OCI-LY7 (cell line): ENCODE measurements around the gene NES. TPM values are rescaled to one million over a fixed set of nuclear protein-coding genes. Genes with fewer than 3 reads are reported as not detected.
A peak's percentile ranks its signal among the peaks of the same experiment; 100 is the strongest.

Experiments
- BruUV-seq: library from RNA; stranded (reverse); fragments of 400-500 nt; replicated peaks from 2 replicates; lab custom pipeline; 2021; lab: Mats Ljungman, UMichigan
- CTCF ChIA-PET: fragments of 300-600 bp; sonication (Branson Sonifier 250); formaldehyde crosslinking; loops from one replicate; lab custom pipeline; 2022; ENCODE audit warnings: antibody characterized with exemption; ENCODE audit not compliant: unreplicated experiment; lab: Charles Lee
- POLR2A ChIA-PET: fragments of 300-600 bp; sonication (Branson Sonifier 250); formaldehyde crosslinking; loops from one replicate; lab custom pipeline; 2022; ENCODE audit warnings: antibody characterized with exemption; lab: Charles Lee
- DNase-seq: peaks from one replicate; pipeline ENCODE4 v3.0.0-alpha.2; 2015; ENCODE audit warnings: low spot score
- H2AFZ ChIP-seq: fragments of 200-600 bp; sonication (generic), shearing (Covaris generic); 2 replicates; pipeline ENCODE4 v1.6.1; 2014; ENCODE audit warnings: mild to moderate bottlenecking, antibody characterized with exemption, low read length, moderate library complexity
- H3K27ac ChIP-seq: fragments of 200-600 bp; sonication (generic); 2 replicates; pipeline ENCODE4 v1.5.1; 2014; ENCODE audit warnings: mixed run types, low read depth, mild to moderate bottlenecking, moderate library complexity, low read length, inconsistent platforms; ENCODE audit not compliant: poor library complexity, severe bottlenecking
- H3K36me3 ChIP-seq: fragments of 200-600 bp; sonication (generic); 2 replicates; pipeline ENCODE4 v1.6.1; 2014; ENCODE audit warnings: mild to moderate bottlenecking, antibody characterized with exemption, low read length, moderate library complexity, mixed read lengths; ENCODE audit not compliant: insufficient read depth
- H3K4me1 ChIP-seq: fragments of 200-600 bp; sonication (generic); 2 replicates; pipeline ENCODE4 v1.5.1; 2014; ENCODE audit warnings: mild to moderate bottlenecking, low read length; ENCODE audit not compliant: insufficient read depth, poor library complexity, severe bottlenecking
- H3K4me2 ChIP-seq: fragments of 200-600 bp; sonication (generic); 2 replicates; pipeline ENCODE4 v1.6.1; 2014; ENCODE audit warnings: mild to moderate bottlenecking, low read length
- H3K4me3 ChIP-seq: fragments of 200-600 bp; sonication (generic); 2 replicates; pipeline ENCODE4 v1.5.1; 2014; ENCODE audit warnings: mild to moderate bottlenecking, low read depth, low read length; ENCODE audit not compliant: poor library complexity, severe bottlenecking
- H3K79me2 ChIP-seq: fragments of 200-600 bp; sonication (generic); 2 replicates; pipeline ENCODE4 v1.6.1; 2016; ENCODE audit warnings: low read depth, mild to moderate bottlenecking, low read length, moderate library complexity, mixed read lengths; ENCODE audit not compliant: insufficient read depth
- H3K9me2 ChIP-seq: fragments of 200-600 bp; sonication (generic); 2 replicates; pipeline ENCODE4 v1.6.1; 2016; ENCODE audit warnings: mild to moderate bottlenecking, low read length, mixed read lengths; ENCODE audit not compliant: insufficient read depth
- H3K9me3 ChIP-seq: fragments of 200-600 bp; sonication (generic); 2 replicates; pipeline ENCODE4 v1.6.1; 2014; ENCODE audit warnings: mild to moderate bottlenecking, mixed run types, low read length, mixed read lengths
- H4K20me1 ChIP-seq: fragments of 200-600 bp; sonication (generic); 2 replicates; pipeline ENCODE4 v1.6.1; 2014; ENCODE audit warnings: mild to moderate bottlenecking, antibody characterized with exemption, low read length, moderate library complexity, mixed read lengths; ENCODE audit not compliant: insufficient read depth
- CTCF ChIP-seq: fragments of 200-600 bp; sonication (generic); conservative IDR thresholded peaks from 2 replicates; pipeline ENCODE4 v1.5.1; 2014; ENCODE audit warnings: mild to moderate bottlenecking, antibody characterized with exemption, low read length, moderate library complexity, mixed read lengths
- EZH2phosphoT487 ChIP-seq: fragments of 200-600 bp; sonication (generic); IDR thresholded peaks from 2 replicates; pipeline ENCODE4 v1.6.1; 2018; ENCODE audit warnings: low read depth, borderline replicate concordance, mild to moderate bottlenecking, mixed run types, antibody characterized with exemption, low read length, moderate library complexity, mixed read lengths
- intact Hi-C: fragments of 100-400 bp; cut with micrococcal nuclease; formaldehyde crosslinking; loops from one replicate; pipeline ENCODE4 v1.10.0; 2022; ENCODE audit not compliant: unreplicated experiment
- total RNA-seq, 2 experiments: library from RNA; depleted of rRNA in 1 of 2; stranded (reverse); fragments of >200 nt in 1 of 2; shearing (Covaris generic) in 1 of 2; gene quantifications; 2 replicates each; pipeline ENCODE4 v1.2.3, GENCODE V29; 2014 to 2022

The NES gene
- total RNA-seq, 2 experiments from 2014 or later, result not detected

GRCh38 chr1:156626079-156626438 is 51.1 kb downstream of the NES start:
- DNase-seq, result no peak
- TF ChIP-seq CTCF, result peak; percentile 30
- no peak for TF ChIP-seq EZH2phosphoT487
- Histone ChIP-seq H3K27ac (no peak overlapping the region), H3K4me3 (no peak overlapping the region), H3K79me2 (no peaks in the 10 kb centered on the region), H4K20me1 (no peaks in the 10 kb centered on the region), H3K4me2 (no peak overlapping the region), H3K9me2 (no peaks in the 10 kb centered on the region), H2AFZ (no peak overlapping the region), H3K36me3 (no peaks in the 10 kb centered on the region), H3K9me3 (no peaks in the 10 kb centered on the region), H3K4me1 (peaks cover 23% of the 10 kb centered on the region)
- ChIA-PET CTCF (interaction anchor here (1.0 to 1.9 kb wide), 3 partner anchors 29 to 35 kb away, joined by 3 to 12 read pairs (median 6); no protein-coding TSS in a partner anchor), POLR2A (no interaction called here)
- no TSS peak for BruUV-seq
- intact Hi-C loops, result loop anchor here (2.0 to 5.0 kb wide), 3 partner anchors 53 to 244 kb away; partner anchors contain the start of genes ISG20L2 and METTL25B

- no peaks in the 10 kb centered on the region for H3K9me3 ChIP-seq
- no TSS peak for BruUV-seq
- H3K36me3 ChIP-seq, result no peaks in the 10 kb centered on the region
- intact Hi-C loops, result loop anchor here (2.0 to 5.0 kb wide), 3 partner anchors 53 to 243 kb away; partner anchors contain the start of genes ISG20L2 and METTL25B
- no peak overlapping the region for H2AFZ ChIP-seq
- peaks cover 23% of the 10 kb centered on the region for H3K4me1 ChIP-seq
- no peaks in the 10 kb centered on the region for H3K9me2 ChIP-seq
- peak; percentile 68 for DNase-seq
- TF ChIP-seq EZH2phosphoT487, result no peak
- TF ChIP-seq CTCF, result peak; percentile 93
- H3K79me2 ChIP-seq, result no peaks in the 10 kb centered on the region
- H3K4me3 ChIP-seq, result no peak overlapping the region
- no peak overlapping the region for H3K27ac ChIP-seq
- H3K4me2 ChIP-seq, result no peak overlapping the region
- H4K20me1 ChIP-seq, result no peaks in the 10 kb centered on the region
- CTCF ChIA-PET, result interaction anchor here (1.0 kb wide), 1 partner anchor 29 kb away, joined by 3 read pairs; no protein-coding TSS in a partner anchor
- POLR2A ChIA-PET, result no interaction called here
Observed at GRCh38 chr1:156625436-156626078, 51.6 kb downstream of the NES start.
